ENCODE measurements around the gene SLC25A20.

GRCh38 chr3:48929358-48930035 lies 30.8 kb upstream of the SLC25A20 start:
- TF ChIP-seq CTCF (conservative IDR thresholded peaks at IDR 0.05) (no peak), ZFX (IDR thresholded peaks at IDR 0.05) (no peak)

Data from C4-2B (cell line).